Neuronal stem cell (in vitro differentiated cells): ENCODE data around the gene CCDC157.

Experiments
- DNase-seq: peaks from one replicate; pipeline ENCODE4 v3.0.0-alpha.2; 2013; ENCODE audit warnings: low spot score
- H2AFZ ChIP-seq: one replicate; pipeline ENCODE4 v1.6.1; 2013; ENCODE audit warnings: mild to moderate bottlenecking, low read length, inconsistent platforms
- H2AK5ac ChIP-seq: 2 replicates; pipeline ENCODE4 v1.6.1; 2013; ENCODE audit warnings: low read depth, mild to moderate bottlenecking, inconsistent platforms, low read length, moderate library complexity, mixed read lengths
- H2BK120ac ChIP-seq: 2 replicates; pipeline ENCODE4 v1.6.1; 2013; ENCODE audit warnings: low read depth, mild to moderate bottlenecking, inconsistent platforms, low read length, moderate library complexity, mixed read lengths
- H2BK12ac ChIP-seq: one replicate; pipeline ENCODE4 v1.6.1; 2013; ENCODE audit warnings: low read length, inconsistent platforms
- H2BK15ac ChIP-seq: 2 replicates; pipeline ENCODE4 v1.6.1; 2013; ENCODE audit warnings: mild to moderate bottlenecking, low read length, inconsistent platforms, mixed read lengths
- H2BK5ac ChIP-seq: one replicate; pipeline ENCODE4 v1.6.1; 2013; ENCODE audit warnings: inconsistent platforms, mild to moderate bottlenecking, low read length, moderate library complexity
- H3K14ac ChIP-seq: one replicate; pipeline ENCODE4 v1.6.1; 2013; ENCODE audit warnings: low read length, inconsistent platforms
- H3K18ac ChIP-seq: 2 replicates; pipeline ENCODE4 v1.6.1; 2013; ENCODE audit warnings: low read length, inconsistent platforms
- H3K23ac ChIP-seq: 2 replicates; pipeline ENCODE4 v1.6.1; 2013; ENCODE audit warnings: low read depth, mild to moderate bottlenecking, mixed read lengths, low read length, inconsistent platforms; ENCODE audit not compliant: poor library complexity
- H3K27ac ChIP-seq: replicated peaks from 3 replicates; pipeline ENCODE4 v1.5.1; 2013; ENCODE audit warnings: low read length, inconsistent platforms
- H3K27me3 ChIP-seq, 3 experiments: 2 replicates each; pipeline ENCODE4 v1.6.1; 2013; ENCODE audit warnings: low read length in 3 of 3, mild to moderate bottlenecking in 2 of 3, inconsistent platforms in 1 of 3, low read depth in 1 of 3, mixed read lengths in 1 of 3, moderate library complexity in 1 of 3; ENCODE audit not compliant: control insufficient read depth in 3 of 3, insufficient read depth in 3 of 3
- H3K36me3 ChIP-seq, 2 donors: replicated peaks in 1 of 2; 2 replicates each; pipeline ENCODE4 v1.6.1; 2013; ENCODE audit warnings: low read length in 2 of 2; ENCODE audit not compliant: control insufficient read depth in 2 of 2, insufficient read depth in 2 of 2
- H3K4ac ChIP-seq: 2 replicates; pipeline ENCODE4 v1.6.1; 2013; ENCODE audit warnings: inconsistent platforms, mild to moderate bottlenecking, low read length, moderate library complexity
- H3K4me1 ChIP-seq, 2 donors: 1 replicate in 1 of 2; 2 replicates in 1 of 2; pipeline ENCODE4 v1.6.1; 2013; ENCODE audit warnings: low read length in 2 of 2, low read depth in 1 of 2; ENCODE audit not compliant: control insufficient read depth in 2 of 2, insufficient read depth in 1 of 2
- H3K4me2 ChIP-seq: one replicate; pipeline ENCODE4 v1.6.1; 2013; ENCODE audit warnings: mild to moderate bottlenecking, low read length, inconsistent platforms; ENCODE audit not compliant: insufficient read depth, poor library complexity, severe bottlenecking
- H3K4me3 ChIP-seq, 2 donors: 2 replicates each; pipeline ENCODE4 v1.5.1; 2013; ENCODE audit warnings: low read length in 2 of 2, mild to moderate bottlenecking in 2 of 2, inconsistent platforms in 1 of 2, moderate library complexity in 1 of 2
- H3K79me1 ChIP-seq: one replicate; pipeline ENCODE4 v1.6.1; 2013; ENCODE audit warnings: low read depth, mild to moderate bottlenecking, inconsistent platforms, low read length, moderate library complexity
- H3K9ac ChIP-seq: one replicate; pipeline ENCODE4 v1.6.1; 2013; ENCODE audit warnings: mild to moderate bottlenecking, low read depth, low read length, inconsistent platforms; ENCODE audit not compliant: poor library complexity
- H3K9me3 ChIP-seq, 2 donors: replicated peaks in 1 of 2; 2 replicates each; pipeline versions ENCODE3 to v1.6.1; 2013; ENCODE audit warnings: low read length in 2 of 2, mild to moderate bottlenecking in 2 of 2, inconsistent platforms in 1 of 2, low read depth in 1 of 2, mixed read lengths in 1 of 2, moderate library complexity in 1 of 2; ENCODE audit not compliant: control insufficient read depth in 2 of 2, insufficient read depth in 1 of 2
- H4K8ac ChIP-seq: one replicate; pipeline ENCODE4 v1.6.1; 2013; ENCODE audit warnings: low read depth, mild to moderate bottlenecking, inconsistent platforms, low read length, moderate library complexity
- H4K91ac ChIP-seq: one replicate; pipeline ENCODE4 v1.6.1; 2013; ENCODE audit warnings: low read length, low read depth, mild to moderate bottlenecking, inconsistent platforms; ENCODE audit not compliant: poor library complexity
- WGBS, 2 donors: extraction: QIAGEN DNeasy Blood & Tissue Kit; methylation state at CpG; one replicate each; pipeline ENCODE4 v1.1.7; 2013; ENCODE audit warnings: missing lambda C conversion rate in 2 of 2, mixed read lengths in 1 of 2; ENCODE audit not compliant: insufficient read length in 2 of 2, insufficient replicate concordance in 1 of 2; ENCODE audit errors: extremely low coverage in 2 of 2; 5-methylcytosine and 5-hydroxymethylcytosine counted together

CCDC157 gene

DNA sequence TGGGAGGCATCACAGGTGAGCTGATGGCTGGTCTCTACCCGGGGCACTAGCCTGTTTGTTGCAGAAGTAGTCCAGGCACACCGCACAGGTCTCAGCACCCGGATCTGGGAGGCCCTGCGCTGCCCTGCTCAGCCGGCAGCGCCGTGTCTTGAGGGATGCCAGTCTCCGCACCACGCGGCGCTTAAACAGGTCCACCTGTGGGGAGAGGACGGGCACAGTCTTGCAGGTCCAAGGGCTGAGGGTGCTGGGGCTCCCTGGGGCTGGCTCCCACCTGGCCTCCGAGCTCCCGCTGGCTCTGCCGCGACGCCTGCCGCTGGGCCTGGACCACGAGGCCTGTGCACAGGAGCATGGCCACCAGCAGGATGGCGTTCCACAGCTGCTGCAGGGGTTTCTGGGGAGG, 23.2 kb downstream of the CCDC157 start:
- Histone ChIP-seq H2AFZ (no peak overlapping the region), H3K4ac (no peak overlapping the region), H2BK5ac (no peak overlapping the region), H3K23ac (no peak overlapping the region), H3K4me3 (no peak overlapping the region), H3K36me3 (peaks cover 26 to 63% of the 10 kb centered on the region in 2 donors), H2BK120ac (no peak overlapping the region), H3K4me2 (no peak overlapping the region), H3K9me3 (peaks cover 0 to 3% of the 10 kb centered on the region in 2 donors), H3K27ac (no peak overlapping the region), H3K9ac (no peak overlapping the region), H3K79me1 (no peaks in the 10 kb centered on the region), H4K8ac (no peak overlapping the region), H3K18ac (no peak overlapping the region), H2BK12ac (no peak overlapping the region), H2BK15ac (no peak overlapping the region), H3K14ac (no peak overlapping the region), H4K91ac (no peak overlapping the region), H3K27me3 (no peaks in the 10 kb centered on the region), H3K4me1 (no peaks in the 10 kb centered on the region), H2AK5ac (no peak overlapping the region)
- no peak for DNase-seq
- WGBS, 2 donors: no CpG with 5 or more reads among the region's 20 CpGs

DNA sequence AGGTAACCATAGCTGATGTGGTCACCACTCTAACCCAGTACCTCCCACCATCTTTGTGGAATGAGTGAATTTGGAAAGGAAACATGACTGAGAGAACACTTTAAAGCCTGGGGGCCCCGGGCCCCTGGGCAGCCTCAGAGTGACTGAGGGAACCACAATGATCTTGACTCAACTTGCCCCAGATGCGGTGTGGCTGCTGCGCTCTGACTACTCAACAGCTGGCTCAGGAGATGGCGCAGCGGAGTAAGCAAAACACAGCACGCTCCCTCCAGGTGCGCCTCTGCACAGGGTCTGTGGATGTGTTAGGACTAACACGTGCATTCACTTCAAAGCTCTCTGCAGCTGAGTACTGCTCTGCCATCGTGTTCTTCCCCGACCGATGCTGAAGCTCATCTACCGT, 24.5 kb downstream of the CCDC157 start:
- Histone ChIP-seq H3K23ac (no peak overlapping the region), H3K18ac (no peak overlapping the region), H3K9ac (no peak overlapping the region), H2BK120ac (no peak overlapping the region), H3K9me3 (peaks cover 0 to 3% of the 10 kb centered on the region in 2 donors), H3K4me2 (no peak overlapping the region), H3K36me3 (peaks cover 24 to 60% of the 10 kb centered on the region in 2 donors), H3K4me1 (no peaks in the 10 kb centered on the region), H2AK5ac (no peak overlapping the region), H2AFZ (no peak overlapping the region), H3K79me1 (no peaks in the 10 kb centered on the region), H3K14ac (no peak overlapping the region), H3K4me3 (no peak overlapping the region), H2BK5ac (no peak overlapping the region), H2BK12ac (no peak overlapping the region), H3K4ac (no peak overlapping the region), H3K27me3 (no peaks in the 10 kb centered on the region), H4K8ac (no peak overlapping the region), H4K91ac (no peak overlapping the region), H2BK15ac (no peak overlapping the region), H3K27ac (no peak overlapping the region)
- no CpG with 5 or more reads among the region's 12 CpGs for whole genome bisulfite sequencing, 2 donors
- no peak for DNase-seq

DNA sequence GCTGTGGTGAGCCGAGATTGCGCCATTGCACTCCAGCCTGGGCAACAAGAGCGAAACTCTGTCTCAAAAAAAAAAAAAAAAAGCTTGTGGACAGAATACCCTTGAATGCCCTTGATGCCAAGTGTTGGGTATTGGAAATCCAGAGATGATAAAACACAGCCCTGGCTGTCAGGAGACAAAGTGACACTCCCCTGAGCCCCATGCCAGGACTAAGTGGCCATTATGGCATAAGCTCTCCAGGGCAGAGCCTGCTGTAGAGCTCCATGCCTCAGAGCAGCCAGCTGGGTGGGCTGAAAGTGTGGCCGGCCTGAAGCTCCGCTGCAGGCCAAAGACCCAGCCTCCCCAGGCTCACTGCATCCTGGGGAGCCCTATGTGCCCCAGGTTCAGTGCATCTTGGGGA, 25.5 kb downstream of the CCDC157 start:
- peaks cover 24 to 51% of the 10 kb centered on the region in 2 donors for H3K36me3 ChIP-seq

DNA sequence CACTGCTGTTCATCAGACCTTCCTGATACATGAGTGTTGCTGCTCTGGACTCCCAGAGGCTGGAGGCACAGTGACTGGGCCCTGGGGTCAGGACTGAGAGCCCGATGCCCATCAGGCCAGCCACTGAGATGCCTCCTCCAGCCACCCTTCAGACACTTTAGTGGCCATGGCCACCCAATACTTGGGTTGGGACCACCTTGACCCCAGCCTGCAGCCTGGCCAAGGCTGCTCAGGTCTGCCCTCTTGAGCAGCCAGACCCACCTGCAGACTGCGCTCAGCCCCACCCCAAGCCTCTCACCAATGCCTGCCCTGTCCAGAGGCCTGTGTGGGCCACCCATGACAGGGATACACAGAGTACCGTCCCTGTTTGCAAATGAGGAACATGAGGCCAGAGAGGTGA, 26.3 kb downstream of the CCDC157 start:
- Histone ChIP-seq H3K14ac (no peak overlapping the region), H2AK5ac (no peak overlapping the region), H4K91ac (no peak overlapping the region), H3K27me3 (no peaks in the 10 kb centered on the region), H2AFZ (no peak overlapping the region), H3K18ac (no peak overlapping the region), H3K4me3 (no peak overlapping the region), H3K4ac (no peak overlapping the region), H2BK120ac (no peak overlapping the region), H3K36me3 (peaks cover 21 to 44% of the 10 kb centered on the region in 2 donors), H3K79me1 (no peaks in the 10 kb centered on the region), H3K4me1 (peaks cover 2 to 3% of the 10 kb centered on the region in 2 donors), H3K23ac (no peak overlapping the region), H3K27ac (no peak overlapping the region), H4K8ac (no peak overlapping the region), H2BK12ac (no peak overlapping the region), H3K9ac (no peak overlapping the region), H2BK15ac (no peak overlapping the region), H2BK5ac (no peak overlapping the region), H3K4me2 (no peak overlapping the region), H3K9me3 (peaks cover 0 to 3% of the 10 kb centered on the region in 2 donors)
- no CpG with 5 or more reads among the region's 3 CpGs for WGBS, 2 donors
- no peak for DNase-seq

More for the DNA sequence above, 25.5 kb downstream of the CCDC157 start:
- Histone ChIP-seq H3K14ac (no peak overlapping the region), H4K91ac (no peak overlapping the region), H3K4me2 (no peak overlapping the region), H2AK5ac (no peak overlapping the region), H3K23ac (no peak overlapping the region), H2AFZ (no peak overlapping the region), H2BK120ac (no peak overlapping the region), H3K18ac (no peak overlapping the region), H2BK5ac (no peak overlapping the region), H3K9me3 (peaks cover 0 to 3% of the 10 kb centered on the region in 2 donors), H3K27me3 (no peaks in the 10 kb centered on the region), H3K4me1 (peaks cover 2 to 3% of the 10 kb centered on the region in 2 donors), H4K8ac (no peak overlapping the region), H3K79me1 (no peaks in the 10 kb centered on the region), H3K4me3 (no peak overlapping the region), H3K4ac (no peak overlapping the region), H3K9ac (no peak overlapping the region), H3K27ac (no peak overlapping the region), H2BK15ac (no peak overlapping the region), H2BK12ac (no peak overlapping the region)
- whole genome bisulfite sequencing, 2 donors: no CpG with 5 or more reads among the region's 5 CpGs
- DNase-seq: no peak
